ENCODE results near the gene OVCH1. TPM values are rescaled to one million over a fixed set of nuclear protein-coding genes. Genes with fewer than 3 reads are reported as not detected.
A peak's percentile ranks its signal among the peaks of the same experiment; 100 is the strongest.

OVCH1 gene
- total RNA-seq, 2 donors from 2014 or later: 0.78 to 3.0 TPM

GRCh38 chr12:29544428-29545101 lies 47.1 kb upstream of the OVCH1 start:
- TF ChIP-seq, protein P1, sequence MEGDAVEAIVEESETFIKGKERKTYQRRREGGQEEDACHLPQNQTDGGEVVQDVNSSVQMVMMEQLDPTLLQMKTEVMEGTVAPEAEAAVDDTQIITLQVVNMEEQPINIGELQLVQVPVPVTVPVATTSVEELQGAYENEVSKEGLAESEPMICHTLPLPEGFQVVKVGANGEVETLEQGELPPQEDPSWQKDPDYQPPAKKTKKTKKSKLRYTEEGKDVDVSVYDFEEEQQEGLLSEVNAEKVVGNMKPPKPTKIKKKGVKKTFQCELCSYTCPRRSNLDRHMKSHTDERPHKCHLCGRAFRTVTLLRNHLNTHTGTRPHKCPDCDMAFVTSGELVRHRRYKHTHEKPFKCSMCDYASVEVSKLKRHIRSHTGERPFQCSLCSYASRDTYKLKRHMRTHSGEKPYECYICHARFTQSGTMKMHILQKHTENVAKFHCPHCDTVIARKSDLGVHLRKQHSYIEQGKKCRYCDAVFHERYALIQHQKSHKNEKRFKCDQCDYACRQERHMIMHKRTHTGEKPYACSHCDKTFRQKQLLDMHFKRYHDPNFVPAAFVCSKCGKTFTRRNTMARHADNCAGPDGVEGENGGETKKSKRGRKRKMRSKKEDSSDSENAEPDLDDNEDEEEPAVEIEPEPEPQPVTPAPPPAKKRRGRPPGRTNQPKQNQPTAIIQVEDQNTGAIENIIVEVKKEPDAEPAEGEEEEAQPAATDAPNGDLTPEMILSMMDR (IDR thresholded peaks at IDR 0.05): no peak
- Histone ChIP-seq H3K36me3 (no peaks in the 10 kb centered on the region), H3K4me3 (no peak overlapping the region), H3K9me3 (no peaks in the 10 kb centered on the region), H3K27ac (no peak overlapping the region), H3K4me1 (ENCODE audit: control insufficient read depth in 1 of 2, low read depth in 2 of 2) (peaks cover 0 to 4% of the 10 kb centered on the region in 2 donors), H3K27me3 (replicated peaks; ENCODE audit: insufficient read depth) (no peaks in the 10 kb centered on the region)
- ATAC-seq (ENCODE audit: insufficient number of reproducible peaks, low FRiP score, low read depth): no peak
- no peak for DNase-seq (ENCODE audit: low spot score)

DNA sequence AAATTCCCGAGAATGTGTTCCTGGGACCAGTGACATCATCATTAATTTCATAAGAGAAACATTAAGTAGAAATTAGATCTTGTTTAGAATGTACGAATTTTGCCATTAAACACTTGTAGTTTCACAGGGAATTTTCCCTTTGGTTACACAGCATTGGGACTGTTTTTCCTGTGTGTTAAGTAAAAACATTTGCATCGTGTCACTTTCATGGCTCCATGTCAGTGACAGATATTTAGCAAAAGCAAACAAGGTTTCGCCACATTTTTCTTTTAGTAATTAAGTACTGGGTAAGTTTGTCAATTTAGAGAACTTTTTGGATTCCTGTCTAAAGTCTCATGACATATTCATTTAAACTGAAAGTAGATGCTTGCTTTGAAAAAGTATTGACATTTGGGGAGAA lies 45.5 kb upstream of the OVCH1 start:
- ATAC-seq (ENCODE audit: insufficient number of reproducible peaks, low FRiP score, low read depth): no peak
- peak overlapping the region; percentile 49 for H3K4me3 ChIP-seq
- peaks cover 0 to 4% of the 10 kb centered on the region in 2 donors for H3K4me1 ChIP-seq (ENCODE audit: control insufficient read depth in 1 of 2, low read depth in 2 of 2)
- H3K9me3 ChIP-seq: no peaks in the 10 kb centered on the region
- no peak overlapping the region for H3K27ac ChIP-seq
- TF ChIP-seq, protein P1 (IDR thresholded peaks at IDR 0.05): no peak
- no peaks in the 10 kb centered on the region for H3K27me3 ChIP-seq (replicated peaks; ENCODE audit: insufficient read depth)
- no peaks in the 10 kb centered on the region for H3K36me3 ChIP-seq
- DNase-seq (ENCODE audit: low spot score): no peak

GRCh38 chr12:29537298-29537697 lies 39.8 kb upstream of the OVCH1 start:
- Histone ChIP-seq H3K4me3 (no peak overlapping the region), H3K4me1 (ENCODE audit: control insufficient read depth in 1 of 2, low read depth in 2 of 2) (no peaks in the 10 kb centered on the region), H3K36me3 (no peaks in the 10 kb centered on the region), H3K9me3 (no peaks in the 10 kb centered on the region), H3K27ac (no peak overlapping the region), H3K27me3 (replicated peaks; ENCODE audit: insufficient read depth) (no peaks in the 10 kb centered on the region)
- ATAC-seq (ENCODE audit: insufficient number of reproducible peaks, low FRiP score, low read depth) (no peak), DNase-seq (ENCODE audit: low spot score) (no peak)
- TF ChIP-seq, protein P1 (IDR thresholded peaks at IDR 0.05): no peak

- Histone ChIP-seq H3K36me3 (no peaks in the 10 kb centered on the region), H3K4me3 (no peak overlapping the region), H3K4me1 (ENCODE audit: control insufficient read depth in 1 of 2, low read depth in 2 of 2) (no peaks in the 10 kb centered on the region), H3K27me3 (replicated peaks; ENCODE audit: insufficient read depth) (no peaks in the 10 kb centered on the region), H3K9me3 (no peaks in the 10 kb centered on the region), H3K27ac (no peak overlapping the region)
- DNase-seq (ENCODE audit: low spot score): no peak
- ATAC-seq (ENCODE audit: insufficient number of reproducible peaks, low FRiP score, low read depth): no peak
- TF ChIP-seq, protein P1 (IDR thresholded peaks at IDR 0.05): no peak
These were observed 37.4 kb upstream of the OVCH1 start for GRCh38 chr12:29534935-29535334.

- Histone ChIP-seq H3K4me3 (no peak overlapping the region), H3K27ac (no peak overlapping the region), H3K36me3 (no peaks in the 10 kb centered on the region), H3K4me1 (ENCODE audit: control insufficient read depth in 1 of 2, low read depth in 2 of 2) (no peaks in the 10 kb centered on the region), H3K9me3 (no peaks in the 10 kb centered on the region), H3K27me3 (replicated peaks; ENCODE audit: insufficient read depth) (no peaks in the 10 kb centered on the region)
- ATAC-seq (ENCODE audit: insufficient number of reproducible peaks, low FRiP score, low read depth) (no peak), DNase-seq (ENCODE audit: low spot score) (no peak)
- TF ChIP-seq, protein P1 (IDR thresholded peaks at IDR 0.05): no peak
These were observed 36.5 kb upstream of the OVCH1 start for GRCh38 chr12:29533815-29534489.

All from thoracic aorta (tissue), 2 donors.